ENCODE measurements around the gene BCL2.

The BCL2 gene

GRCh38 chr18:63128237-63128974 lies 191.2 kb downstream of the BCL2 start:
- Histone ChIP-seq H3K36me3 (ENCODE audit: control insufficient read depth, insufficient read depth, low read length) (no peaks in the 10 kb centered on the region), H3K4me1 (ENCODE audit: control insufficient read depth, insufficient read depth, low read length) (no peaks in the 10 kb centered on the region), H3K9me3 (ENCODE audit: control insufficient read depth, insufficient read depth, low read length) (no peaks in the 10 kb centered on the region), H3K9ac (ENCODE audit: low read depth, low read length) (no peak overlapping the region), H3K27me3 (ENCODE audit: control insufficient read depth, insufficient read depth, low read length) (no peaks in the 10 kb centered on the region), H3K4me3 (ENCODE audit: low read depth, low read length) (no peak overlapping the region)

- Histone ChIP-seq H3K9ac (ENCODE audit: low read depth, low read length) (no peak overlapping the region), H3K4me3 (ENCODE audit: low read depth, low read length) (no peak overlapping the region), H3K27me3 (ENCODE audit: control insufficient read depth, insufficient read depth, low read length) (no peaks in the 10 kb centered on the region), H3K9me3 (ENCODE audit: control insufficient read depth, insufficient read depth, low read length) (no peaks in the 10 kb centered on the region), H3K4me1 (ENCODE audit: control insufficient read depth, insufficient read depth, low read length) (no peaks in the 10 kb centered on the region), H3K36me3 (ENCODE audit: control insufficient read depth, insufficient read depth, low read length) (no peaks in the 10 kb centered on the region)
Observed at GRCh38 chr18:63126134-63127069, 193.2 kb downstream of the BCL2 start.

GRCh38 chr18:63120620-63121019 lies 198.9 kb downstream of the BCL2 start:
- H3K4me3 ChIP-seq (ENCODE audit: low read depth, low read length) = no peak overlapping the region
- no peaks in the 10 kb centered on the region for H3K9me3 ChIP-seq (ENCODE audit: control insufficient read depth, insufficient read depth, low read length)
- no peaks in the 10 kb centered on the region for H3K4me1 ChIP-seq (ENCODE audit: control insufficient read depth, insufficient read depth, low read length)
- no peaks in the 10 kb centered on the region for H3K27me3 ChIP-seq (ENCODE audit: control insufficient read depth, insufficient read depth, low read length)
- no peak overlapping the region for H3K9ac ChIP-seq (ENCODE audit: low read depth, low read length)
- no peaks in the 10 kb centered on the region for H3K36me3 ChIP-seq (ENCODE audit: control insufficient read depth, insufficient read depth, low read length)

GRCh38 chr18:63119647-63120046 lies 199.9 kb downstream of the BCL2 start:
- Histone ChIP-seq H3K36me3 (ENCODE audit: control insufficient read depth, insufficient read depth, low read length) (no peaks in the 10 kb centered on the region), H3K4me3 (ENCODE audit: low read depth, low read length) (no peak overlapping the region), H3K9me3 (ENCODE audit: control insufficient read depth, insufficient read depth, low read length) (no peaks in the 10 kb centered on the region), H3K27me3 (ENCODE audit: control insufficient read depth, insufficient read depth, low read length) (no peaks in the 10 kb centered on the region), H3K9ac (ENCODE audit: low read depth, low read length) (no peak overlapping the region), H3K4me1 (ENCODE audit: control insufficient read depth, insufficient read depth, low read length) (no peaks in the 10 kb centered on the region)

GRCh38 chr18:63113899-63114565 lies 205.5 kb downstream of the BCL2 start:
- Histone ChIP-seq H3K4me1 (ENCODE audit: control insufficient read depth, insufficient read depth, low read length) (no peaks in the 10 kb centered on the region), H3K27me3 (ENCODE audit: control insufficient read depth, insufficient read depth, low read length) (no peaks in the 10 kb centered on the region), H3K9me3 (ENCODE audit: control insufficient read depth, insufficient read depth, low read length) (no peaks in the 10 kb centered on the region), H3K4me3 (ENCODE audit: low read depth, low read length) (no peak overlapping the region), H3K36me3 (ENCODE audit: control insufficient read depth, insufficient read depth, low read length) (no peaks in the 10 kb centered on the region), H3K9ac (ENCODE audit: low read depth, low read length) (no peak overlapping the region)

- Histone ChIP-seq H3K36me3 (ENCODE audit: control insufficient read depth, insufficient read depth, low read length) (no peaks in the 10 kb centered on the region), H3K4me3 (ENCODE audit: low read depth, low read length) (no peak overlapping the region), H3K4me1 (ENCODE audit: control insufficient read depth, insufficient read depth, low read length) (no peaks in the 10 kb centered on the region), H3K27me3 (ENCODE audit: control insufficient read depth, insufficient read depth, low read length) (no peaks in the 10 kb centered on the region), H3K9me3 (ENCODE audit: control insufficient read depth, insufficient read depth, low read length) (no peaks in the 10 kb centered on the region), H3K9ac (ENCODE audit: low read depth, low read length) (no peak overlapping the region)
Observed at GRCh38 chr18:63112706-63113105, 206.9 kb downstream of the BCL2 start.

GRCh38 chr18:63111671-63112402 lies 207.7 kb downstream of the BCL2 start:
- Histone ChIP-seq H3K9ac (ENCODE audit: low read depth, low read length) (no peak overlapping the region), H3K36me3 (ENCODE audit: control insufficient read depth, insufficient read depth, low read length) (no peaks in the 10 kb centered on the region), H3K9me3 (ENCODE audit: control insufficient read depth, insufficient read depth, low read length) (no peaks in the 10 kb centered on the region), H3K4me3 (ENCODE audit: low read depth, low read length) (no peak overlapping the region), H3K27me3 (ENCODE audit: control insufficient read depth, insufficient read depth, low read length) (no peaks in the 10 kb centered on the region), H3K4me1 (ENCODE audit: control insufficient read depth, insufficient read depth, low read length) (no peaks in the 10 kb centered on the region)

- Histone ChIP-seq H3K36me3 (ENCODE audit: control insufficient read depth, insufficient read depth, low read length) (no peaks in the 10 kb centered on the region), H3K4me1 (ENCODE audit: control insufficient read depth, insufficient read depth, low read length) (no peaks in the 10 kb centered on the region), H3K27me3 (ENCODE audit: control insufficient read depth, insufficient read depth, low read length) (no peaks in the 10 kb centered on the region)
Observed at GRCh38 chr18:63109802-63110201, 209.8 kb downstream of the BCL2 start.

GRCh38 chr18:63109022-63109421 lies 210.5 kb downstream of the BCL2 start:
- H3K9me3 ChIP-seq (ENCODE audit: control insufficient read depth, insufficient read depth, low read length) = no peaks in the 10 kb centered on the region
- H3K9ac ChIP-seq (ENCODE audit: low read depth, low read length) = no peak overlapping the region
- no peaks in the 10 kb centered on the region for H3K27me3 ChIP-seq (ENCODE audit: control insufficient read depth, insufficient read depth, low read length)
- no peaks in the 10 kb centered on the region for H3K36me3 ChIP-seq (ENCODE audit: control insufficient read depth, insufficient read depth, low read length)
- H3K4me1 ChIP-seq (ENCODE audit: control insufficient read depth, insufficient read depth, low read length) = no peaks in the 10 kb centered on the region
- no peak overlapping the region for H3K4me3 ChIP-seq (ENCODE audit: low read depth, low read length)

More at GRCh38 chr18:63109802-63110201, 209.8 kb downstream of the BCL2 start:
- Histone ChIP-seq H3K9me3 (ENCODE audit: control insufficient read depth, insufficient read depth, low read length) (no peaks in the 10 kb centered on the region), H3K4me3 (ENCODE audit: low read depth, low read length) (no peak overlapping the region), H3K9ac (ENCODE audit: low read depth, low read length) (no peak overlapping the region)

GRCh38 chr18:63107931-63108330 lies 211.6 kb downstream of the BCL2 start:
- no peak overlapping the region for H3K4me3 ChIP-seq (ENCODE audit: low read depth, low read length)
- no peaks in the 10 kb centered on the region for H3K9me3 ChIP-seq (ENCODE audit: control insufficient read depth, insufficient read depth, low read length)
- H3K9ac ChIP-seq (ENCODE audit: low read depth, low read length) = no peak overlapping the region
- no peaks in the 10 kb centered on the region for H3K4me1 ChIP-seq (ENCODE audit: control insufficient read depth, insufficient read depth, low read length)
- no peaks in the 10 kb centered on the region for H3K36me3 ChIP-seq (ENCODE audit: control insufficient read depth, insufficient read depth, low read length)
- no peaks in the 10 kb centered on the region for H3K27me3 ChIP-seq (ENCODE audit: control insufficient read depth, insufficient read depth, low read length)

GRCh38 chr18:63107171-63107845 lies 212.3 kb downstream of the BCL2 start:
- no peak overlapping the region for H3K9ac ChIP-seq (ENCODE audit: low read depth, low read length)
- H3K9me3 ChIP-seq (ENCODE audit: control insufficient read depth, insufficient read depth, low read length) = no peaks in the 10 kb centered on the region
- no peaks in the 10 kb centered on the region for H3K27me3 ChIP-seq (ENCODE audit: control insufficient read depth, insufficient read depth, low read length)
- no peak overlapping the region for H3K4me3 ChIP-seq (ENCODE audit: low read depth, low read length)
- no peaks in the 10 kb centered on the region for H3K4me1 ChIP-seq (ENCODE audit: control insufficient read depth, insufficient read depth, low read length)
- H3K36me3 ChIP-seq (ENCODE audit: control insufficient read depth, insufficient read depth, low read length) = no peaks in the 10 kb centered on the region
